ELF-1 (cell line): ENCODE results near the gene CNN1.
A peak's percentile ranks its signal among the peaks of the same experiment; 100 is the strongest.

Experiments
- DNase-seq: peaks from one replicate; pipeline ENCODE4 v3.0.0-alpha.2; 2016; ENCODE audit warnings: low read depth, low spot score

Gene CNN1

GRCh38 chr19:11534538-11534937 is 4.1 kb upstream of the CNN1 start:
- no peak for DNase-seq

DNA sequence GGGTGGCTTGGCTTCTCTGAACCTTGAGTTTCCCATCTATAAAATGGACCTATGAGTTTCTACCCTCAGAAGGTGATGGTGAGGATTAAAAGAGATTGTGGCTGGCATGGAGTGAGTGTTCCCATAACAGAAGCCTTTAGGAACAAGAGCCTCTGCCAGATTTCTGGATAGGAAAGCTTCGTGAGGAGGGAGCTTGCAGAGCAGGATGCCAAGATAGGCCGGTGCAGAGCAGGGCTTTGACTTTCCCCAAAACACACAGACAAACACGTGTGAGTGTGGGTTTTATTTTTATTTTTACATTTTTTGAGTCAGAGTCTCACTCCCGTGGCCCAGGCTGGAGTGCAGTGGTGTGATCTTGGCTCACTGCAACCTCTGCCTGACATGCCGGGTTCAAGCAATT is 3.7 kb upstream of the CNN1 start:
- no peak for DNase-seq

- DNase-seq: peak; percentile 98
These were observed 2.7 kb upstream of the CNN1 start for GRCh38 chr19:11535792-11536595.

GRCh38 chr19:11539495-11540365 is 1.1 kb downstream of the CNN1 start:
- peak; percentile 60 for DNase-seq

DNA sequence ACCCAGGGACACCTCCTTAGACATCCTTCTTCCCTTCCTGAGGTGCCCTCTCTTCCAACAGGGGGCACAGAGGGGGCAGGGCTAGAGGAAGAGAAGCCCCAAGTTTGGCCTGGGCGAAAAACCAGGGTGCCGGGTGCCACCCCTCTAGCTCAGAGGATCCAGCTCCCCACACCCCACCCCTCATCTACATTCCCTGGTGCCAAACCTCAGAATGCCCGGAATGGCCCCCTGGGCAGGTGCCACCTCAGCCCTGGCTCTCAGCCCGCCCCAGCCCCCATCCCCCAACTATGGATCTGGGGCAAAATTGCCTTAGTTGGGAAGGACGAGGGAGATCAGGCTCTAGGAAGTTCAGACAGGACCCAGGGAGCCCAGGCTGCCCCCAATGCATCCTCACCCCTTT is 2.0 kb downstream of the CNN1 start:
- no peak for DNase-seq

DNA sequence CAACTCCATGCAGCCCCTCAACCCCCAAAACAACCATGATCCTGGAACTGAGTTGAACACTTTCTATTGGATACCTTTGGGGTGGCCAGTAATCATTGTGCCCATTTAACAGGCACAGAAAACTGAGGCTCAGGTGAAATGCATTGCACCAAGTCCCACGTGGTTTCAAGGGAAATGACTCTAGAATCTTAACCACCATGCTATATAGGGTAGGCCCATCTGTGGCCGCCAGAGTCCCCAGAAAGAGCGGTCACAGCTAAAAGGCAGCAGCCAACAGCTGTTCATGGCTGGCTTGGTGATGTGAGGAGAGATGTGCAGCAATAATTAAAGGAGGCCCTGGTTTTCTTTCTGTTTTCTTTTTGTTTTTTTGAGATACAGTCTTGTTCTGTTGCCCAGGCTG is 2.6 kb downstream of the CNN1 start:
- no peak for DNase-seq

DNA sequence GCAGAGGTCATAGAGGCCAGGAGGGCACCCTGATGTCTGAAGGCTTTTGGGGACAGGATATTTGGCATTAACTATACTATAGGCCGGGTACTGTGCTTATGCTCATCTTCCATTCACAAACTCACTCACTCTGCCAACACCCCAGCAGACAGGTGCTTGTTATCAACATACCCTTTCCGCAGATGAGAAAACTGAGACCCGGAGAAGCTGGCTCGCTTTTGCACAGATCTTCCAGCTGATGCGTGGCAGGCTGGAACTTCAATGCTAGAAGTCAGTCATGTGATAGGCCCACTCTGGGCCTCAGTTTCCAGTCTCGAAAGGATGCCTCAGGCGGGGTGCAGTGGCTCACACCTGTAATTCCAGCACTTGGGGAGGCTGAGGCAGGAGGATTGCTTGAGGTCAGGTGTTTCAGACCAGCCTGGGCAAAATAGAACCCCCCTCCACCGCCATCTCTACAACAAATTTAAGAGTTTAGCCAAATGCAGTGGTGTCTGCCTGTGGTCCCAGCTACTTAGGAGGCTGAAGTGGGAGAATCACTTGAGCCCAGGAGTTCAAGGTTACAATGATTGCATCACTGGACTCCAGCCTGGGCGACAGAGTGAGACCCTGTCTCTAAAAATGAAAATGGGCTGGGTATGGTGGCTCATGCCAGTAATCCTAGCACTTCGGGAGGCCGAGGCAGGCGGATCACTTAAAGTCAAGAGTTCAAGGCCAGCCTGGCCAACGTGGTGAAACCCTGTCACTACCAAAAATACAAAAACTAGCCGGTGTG is 9.5 kb downstream of the CNN1 start:
- DNase-seq: no peak

DNA sequence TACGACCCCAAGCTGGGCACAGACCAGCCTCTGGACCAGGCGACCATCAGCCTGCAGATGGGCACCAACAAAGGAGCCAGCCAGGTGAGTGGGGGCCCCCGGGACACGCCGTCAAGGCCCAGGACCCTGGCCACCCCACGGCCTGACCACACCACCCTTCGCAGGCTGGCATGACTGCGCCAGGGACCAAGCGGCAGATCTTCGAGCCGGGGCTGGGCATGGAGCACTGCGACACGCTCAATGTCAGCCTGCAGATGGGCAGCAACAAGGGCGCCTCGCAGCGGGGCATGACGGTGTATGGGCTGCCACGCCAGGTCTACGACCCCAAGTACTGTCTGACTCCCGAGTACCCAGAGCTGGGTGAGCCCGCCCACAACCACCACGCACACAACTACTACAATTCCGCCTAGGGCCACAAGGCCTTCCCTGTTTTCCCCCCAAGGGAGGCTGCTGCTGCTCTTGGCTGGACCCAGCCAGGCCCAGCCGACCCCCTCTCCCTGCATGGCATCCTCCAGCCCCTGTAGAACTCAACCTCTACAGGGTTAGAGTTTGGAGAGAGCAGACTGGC is 10.8 kb downstream of the CNN1 start:
- DNase-seq: no peak

DNA sequence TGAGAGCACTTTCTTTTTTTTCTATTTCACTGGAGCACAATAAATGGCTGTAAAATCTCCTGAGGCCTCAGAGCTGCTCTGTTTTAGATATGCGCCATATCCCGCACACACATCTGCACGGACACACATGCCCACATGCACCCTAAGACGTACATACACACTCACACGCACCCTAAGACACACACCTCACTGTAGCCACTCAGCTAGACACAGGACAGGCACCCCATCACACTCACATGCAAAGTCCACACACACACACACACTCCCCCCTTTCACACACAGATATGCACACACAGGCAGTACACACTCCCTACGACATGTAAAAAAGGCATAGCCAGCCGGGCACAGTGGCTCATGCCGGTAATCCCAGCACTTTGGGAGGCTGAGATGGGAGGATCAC is 11.6 kb downstream of the CNN1 start:
- DNase-seq: no peak

- peak; percentile 72 for DNase-seq
These were observed 13.1 kb downstream of the CNN1 start for GRCh38 chr19:11551603-11552235.

DNA sequence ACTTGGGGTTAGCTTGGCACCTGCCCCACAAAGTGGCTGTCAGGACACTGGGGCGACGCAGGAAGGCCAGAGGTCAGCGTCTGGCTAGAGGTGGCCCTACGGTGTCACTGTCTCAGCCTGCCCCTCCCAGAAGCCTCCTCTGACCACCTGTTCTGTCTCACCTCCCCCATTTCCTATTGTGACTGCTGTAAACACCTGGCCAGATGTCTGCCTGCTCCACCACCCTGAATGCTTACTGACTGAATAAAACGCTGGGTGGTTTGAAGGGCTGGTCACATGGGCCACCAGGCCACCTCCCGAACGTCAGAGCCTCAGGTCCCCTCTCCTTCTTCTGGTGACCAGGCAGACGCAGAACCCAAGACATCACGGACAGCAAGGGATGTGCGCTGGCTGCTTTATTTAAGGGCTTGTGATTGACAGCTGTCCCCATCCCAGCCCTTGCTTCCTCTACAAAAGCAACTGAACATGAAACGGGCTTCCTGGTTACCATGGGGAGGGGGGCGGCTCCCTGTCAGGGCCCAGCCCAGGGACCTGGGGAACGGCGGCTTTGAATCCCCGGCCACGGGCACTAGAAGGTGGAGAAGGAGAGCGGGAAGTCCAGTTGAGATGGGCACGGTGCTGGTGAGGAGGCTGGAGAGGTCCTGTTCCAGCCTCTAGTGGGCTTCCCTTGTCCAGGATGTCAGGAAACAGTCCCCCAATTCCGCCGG is 14.2 kb downstream of the CNN1 start:
- DNase-seq: no peak

- no peak for DNase-seq
These were observed 15.5 kb downstream of the CNN1 start for GRCh38 chr19:11554160-11554559.

- no peak for DNase-seq
These were observed 16.6 kb downstream of the CNN1 start for GRCh38 chr19:11555246-11555645.

DNA sequence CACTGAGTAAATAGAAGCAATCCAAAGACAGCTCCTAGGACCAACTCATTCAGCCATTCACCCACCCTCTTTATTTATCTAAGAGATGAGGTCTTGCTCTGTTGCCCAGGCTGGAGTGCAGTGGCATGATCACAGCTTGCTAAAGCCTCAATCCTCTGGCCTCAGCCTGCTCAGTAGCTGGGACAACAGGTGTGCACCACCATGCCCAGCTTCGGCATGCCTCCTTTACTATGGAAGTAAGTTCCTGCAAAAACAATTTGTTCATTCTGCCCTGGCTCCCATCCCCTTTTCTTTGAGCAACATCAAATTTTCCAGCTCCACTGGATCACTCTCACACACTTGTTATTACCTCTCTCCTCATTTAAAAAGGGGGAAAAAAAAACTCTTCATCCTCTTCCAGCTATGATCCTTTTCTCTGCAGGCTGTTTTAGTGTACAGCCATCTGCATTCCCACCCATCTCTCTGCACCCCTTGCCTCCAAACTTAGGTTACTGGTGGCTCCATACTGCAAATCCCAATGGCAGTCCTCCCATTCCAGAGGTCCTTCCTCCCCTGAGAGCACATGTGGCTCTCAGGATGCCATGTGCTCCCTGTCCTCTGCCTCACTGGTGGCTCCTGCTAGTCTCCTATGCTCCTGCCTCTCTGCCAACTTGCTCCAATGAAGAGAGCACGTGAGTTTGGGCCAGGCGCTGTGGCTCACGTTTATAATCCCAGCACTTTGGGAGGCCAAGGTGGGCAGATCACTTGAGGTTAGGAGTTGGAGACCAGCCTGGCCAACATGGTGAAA is 18.2 kb downstream of the CNN1 start:
- DNase-seq: no peak

GRCh38 chr19:11558881-11559828 is 20.5 kb downstream of the CNN1 start, which contains the start of gene ELOF1:
TSS of gene ELOF1 (minus strand) at chr19:11559230. CDS start at chr19:11554347, 4,883 bp downstream.
- DNase-seq: peak; percentile 97

DNA sequence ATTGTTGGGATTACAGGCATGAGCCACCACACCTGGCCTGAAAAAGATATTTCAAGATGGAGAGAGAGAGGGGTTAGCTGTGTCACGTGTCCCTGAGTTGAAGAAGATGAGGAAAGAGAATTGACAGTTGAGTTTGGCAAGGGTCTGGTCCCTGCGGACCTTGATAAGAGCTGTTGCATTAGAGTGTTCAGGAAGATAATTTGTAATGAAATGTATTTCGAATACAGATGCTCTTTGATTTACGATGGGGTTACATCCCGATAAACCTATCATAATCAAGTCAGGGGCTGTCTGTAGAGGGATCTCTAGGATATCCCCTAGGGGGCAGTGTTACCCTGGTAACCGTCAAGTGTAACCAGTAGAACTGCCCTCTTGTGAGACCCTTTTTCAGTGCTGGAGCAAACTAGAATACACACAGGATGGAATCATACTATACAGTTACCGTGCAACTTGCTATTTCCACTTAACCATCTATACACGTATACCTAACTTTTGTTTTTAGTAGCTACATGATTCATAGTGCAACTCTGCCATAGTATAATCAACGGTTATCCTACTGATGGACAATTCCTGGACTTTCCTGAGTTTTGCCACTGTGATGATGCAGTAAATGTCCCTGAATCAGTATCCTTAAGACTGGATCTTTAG is 21.9 kb downstream of the CNN1 start:
- peak; percentile 51 for DNase-seq

GRCh38 chr19:11563532-11563931 is 24.9 kb downstream of the CNN1 start:
- no peak for DNase-seq
